Fibroblast of villous mesenchyme (primary cell): ENCODE measurements around the gene DAPP1. TPM values are rescaled to one million over a fixed set of nuclear protein-coding genes. Genes with fewer than 3 reads are reported as not detected.

ENCODE experiments used
- DNase-seq: peaks from one replicate; pipeline ENCODE4 v3.0.0-alpha.2; 2010; ENCODE audit warnings: low read depth
- H3K4me3 ChIP-seq: 2 replicates; pipeline ENCODE4 v1.5.1; 2011; ENCODE audit warnings: low read depth, mild to moderate bottlenecking, low read length
- CTCF ChIP-seq: IDR thresholded peaks from 2 replicates; pipeline ENCODE4 v1.5.1; 2012; ENCODE audit warnings: low read depth, mild to moderate bottlenecking, low read length; ENCODE audit not compliant: insufficient read depth
- total RNA-seq: library from RNA; depleted of rRNA; stranded (reverse); fragments of >200 nt; gene quantifications from 2 replicates; pipeline ENCODE4 v1.2.3, GENCODE V29; 2012

DAPP1 gene
- total RNA-seq, 1 donor: not detected

- H3K4me3 ChIP-seq: no peak overlapping the region
- no peak for DNase-seq
- no peak for TF ChIP-seq CTCF
These were observed 43.0 kb downstream of the DAPP1 start for GRCh38 chr4:99859618-99860017.

- TF ChIP-seq CTCF: no peak
- no peak for DNase-seq
- no peak overlapping the region for H3K4me3 ChIP-seq
These were observed 43.9 kb downstream of the DAPP1 start for GRCh38 chr4:99860521-99860920.

- H3K4me3 ChIP-seq: no peak overlapping the region
- no peak for DNase-seq
- TF ChIP-seq CTCF: no peak
These were observed 44.7 kb downstream of the DAPP1 start for GRCh38 chr4:99861120-99861905.

GRCh38 chr4:99863804-99864203 is 47.2 kb downstream of the DAPP1 start:
- H3K4me3 ChIP-seq: no peak overlapping the region
- TF ChIP-seq CTCF: no peak
- peak; percentile 87 for DNase-seq

- H3K4me3 ChIP-seq: no peak overlapping the region
- peak; percentile 62 for DNase-seq
- no peak for TF ChIP-seq CTCF
These were observed 51.5 kb downstream of the DAPP1 start for GRCh38 chr4:99868126-99868596.

GRCh38 chr4:99872570-99872969 is 55.9 kb downstream of the DAPP1 start:
- no peak overlapping the region for H3K4me3 ChIP-seq
- DNase-seq: no peak
- TF ChIP-seq CTCF: no peak
